GM12801 (cell line): ENCODE measurements around the gene PFKP.

Experiments used
- CTCF ChIP-seq: IDR thresholded peaks from one replicate; pipeline ENCODE4 v1.5.1; 2011; ENCODE audit warnings: control low read depth; ENCODE audit not compliant: insufficient read length; ENCODE audit errors: extremely low read depth

Gene PFKP

DNA sequence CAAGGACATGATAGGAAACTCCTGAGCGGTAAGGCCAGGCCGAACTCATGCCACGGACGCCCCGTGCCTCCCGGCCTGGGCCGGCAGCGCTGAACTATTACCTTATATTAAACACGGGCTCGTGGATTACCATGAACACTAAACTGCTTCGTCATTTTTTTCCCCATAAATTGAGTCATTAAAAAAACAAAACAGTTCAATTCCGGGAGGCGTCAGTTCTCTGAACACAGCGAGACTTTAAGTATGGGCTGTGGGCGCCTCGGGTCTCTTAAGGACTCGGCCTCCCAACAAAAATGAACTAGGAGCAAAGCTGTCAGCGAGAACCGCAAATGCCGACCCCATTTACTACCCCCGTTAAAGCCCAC, 104.7 kb downstream of the PFKP start:
- no peak for TF ChIP-seq CTCF

GRCh38 chr10:3172446-3173170, 105.3 kb downstream of the PFKP start, which contains the start of gene PITRM1:
PITRM1 (minus strand) TSS chr10:3172782; CDS start chr10:3172772, 10 bp downstream.
- no peak for TF ChIP-seq CTCF

DNA sequence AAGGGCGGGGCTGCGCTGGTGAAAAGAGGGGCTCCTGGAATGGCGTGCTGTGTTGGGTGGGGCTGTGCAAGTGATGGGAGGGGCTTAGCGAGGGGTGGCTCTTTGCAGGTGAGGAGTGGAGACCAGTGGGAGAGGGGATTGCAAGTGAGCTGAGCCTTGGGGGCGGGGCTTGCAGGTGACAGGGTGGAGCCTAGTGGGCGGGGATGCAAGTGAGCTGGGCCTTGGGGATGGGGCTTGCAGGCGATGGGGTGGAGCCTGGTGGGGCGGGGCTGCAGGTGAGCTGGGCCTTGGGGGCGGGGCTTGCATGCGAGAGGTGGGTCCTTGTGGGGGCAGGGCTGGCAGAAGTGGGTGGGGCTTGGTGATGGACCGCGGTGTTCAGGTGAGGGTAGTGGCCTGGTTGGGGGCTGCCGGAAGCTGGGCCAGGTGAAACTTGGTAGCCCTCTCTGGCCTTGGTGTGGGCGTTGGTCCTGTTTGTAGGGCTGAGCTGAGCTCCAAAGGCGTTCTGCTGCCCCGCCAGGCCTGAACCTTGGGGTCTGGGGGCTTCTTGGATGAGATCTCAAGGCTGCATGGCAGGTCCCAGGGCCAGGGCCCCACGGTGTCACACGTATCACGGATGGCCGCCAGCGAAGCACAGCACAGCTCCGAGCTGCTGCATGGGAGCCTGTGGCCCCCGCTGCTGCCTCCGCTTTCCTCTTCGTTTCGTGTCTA, 106.0 kb downstream of the PFKP start:
- TF ChIP-seq CTCF = no peak

DNA sequence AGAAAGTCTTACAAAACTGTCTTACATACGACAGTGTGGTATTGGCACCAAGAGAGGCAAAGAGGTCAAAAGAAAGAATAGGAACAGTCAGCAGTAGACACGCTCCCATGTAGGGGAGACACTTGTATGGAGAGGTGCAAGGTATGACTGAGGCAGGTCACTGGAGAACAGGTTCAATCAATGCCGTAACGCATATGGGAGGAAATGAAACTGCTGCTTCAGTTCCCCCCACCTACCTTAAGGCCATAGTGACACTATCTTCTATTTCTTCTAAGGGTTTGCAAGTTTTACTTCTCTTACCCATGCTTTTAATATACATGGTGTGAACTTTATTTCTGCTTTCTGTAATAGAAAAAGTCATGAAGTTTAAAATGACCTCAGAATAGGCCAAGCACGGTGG, 110.7 kb downstream of the PFKP start:
- TF ChIP-seq CTCF = no peak

DNA sequence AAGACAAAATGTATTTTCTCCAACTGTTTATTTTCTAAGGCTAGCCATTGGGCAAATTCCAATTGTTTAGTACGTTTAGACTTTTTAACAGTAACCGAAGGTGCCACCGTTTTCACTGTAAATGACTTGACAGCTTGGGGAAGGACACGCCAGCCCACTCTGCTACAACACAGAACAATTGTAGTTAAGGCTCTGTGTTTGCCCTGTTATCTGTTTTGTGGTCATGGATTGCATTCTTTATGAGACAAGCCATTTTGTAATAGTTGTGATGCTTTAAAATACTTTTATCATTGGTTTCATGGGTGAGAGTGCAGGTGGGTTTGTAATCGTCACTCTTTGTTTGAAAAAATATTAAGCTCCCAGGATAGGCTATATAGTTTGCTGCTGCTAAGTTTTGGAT, 111.8 kb downstream of the PFKP start:
- no peak for TF ChIP-seq CTCF

- TF ChIP-seq CTCF = no peak
Observed at GRCh38 chr10:3180355-3181025, 113.1 kb downstream of the PFKP start.

GRCh38 chr10:3185386-3185785, 118.0 kb downstream of the PFKP start:
- no peak for TF ChIP-seq CTCF
